NCI-H2081 (cell line): ENCODE measurements around the gene ZBTB5.
A peak's percentile ranks its signal among the peaks of the same experiment; 100 is the strongest.

Experiments
- DNase-seq, 2 experiments: peaks; one replicate each; lab custom pipeline; 2025; lab: John Stamatoyannopoulos, UW

The ZBTB5 gene

GRCh38 chr9:37424204-37424685 lies 41.0 kb downstream of the ZBTB5 start:
- no peak for DNase-seq

GRCh38 chr9:37423508-37423907 lies 41.7 kb downstream of the ZBTB5 start:
- no peak for DNase-seq

- peak; percentile 74 to 78 for DNase-seq
These were observed 42.8 kb downstream of the ZBTB5 start, which contains the start of gene GRHPR for GRCh38 chr9:37422289-37423104. Gene GRHPR, plus strand, starts transcription at chr9:37422696. Its CDS starts 55 bp downstream, at chr9:37422751.

- no peak for DNase-seq
These were observed 43.3 kb downstream of the ZBTB5 start for GRCh38 chr9:37421914-37422288.

GRCh38 chr9:37420271-37421215 lies 44.7 kb downstream of the ZBTB5 start:
- no peak for DNase-seq

- DNase-seq = no peak
These were observed 46.0 kb downstream of the ZBTB5 start for GRCh38 chr9:37419204-37419603.

GRCh38 chr9:37417857-37418618 lies 47.2 kb downstream of the ZBTB5 start:
- DNase-seq = no peak

- no peak for DNase-seq
These were observed 47.9 kb downstream of the ZBTB5 start for GRCh38 chr9:37417252-37417803.

- peak; percentile 62 to 78 for DNase-seq
These were observed 50.1 kb downstream of the ZBTB5 start for GRCh38 chr9:37415011-37415719.

- no peak for DNase-seq
These were observed 50.7 kb downstream of the ZBTB5 start for GRCh38 chr9:37414503-37414943.

GRCh38 chr9:37413311-37413710 lies 51.9 kb downstream of the ZBTB5 start:
- no peak for DNase-seq

GRCh38 chr9:37412431-37413151 lies 52.7 kb downstream of the ZBTB5 start:
- DNase-seq = no peak

GRCh38 chr9:37410969-37411785 lies 54.1 kb downstream of the ZBTB5 start:
- DNase-seq = no peak

- DNase-seq = no peak
These were observed 54.8 kb downstream of the ZBTB5 start for GRCh38 chr9:37410354-37410861.

GRCh38 chr9:37408933-37409710 lies 56.1 kb downstream of the ZBTB5 start:
- no peak for DNase-seq

GRCh38 chr9:37407468-37407867 lies 57.8 kb downstream of the ZBTB5 start:
- no peak for DNase-seq

GRCh38 chr9:37406603-37407401 lies 58.4 kb downstream of the ZBTB5 start:
- DNase-seq = no peak
